Cardiac muscle cell (in vitro differentiated cells and primary cell): ENCODE data around the gene DDI1. TPM values are rescaled to one million over a fixed set of nuclear protein-coding genes. Genes with fewer than 3 reads are reported as not detected.

Experiments used
- DNase-seq, 2 donors: peaks; one replicate each; pipeline versions ENCODE4 v3.0.0 to v3.0.0-alpha.2; 2010 to 2017; ENCODE audit warnings: low read depth in 1 of 2, low spot score in 1 of 2
- H3K27ac ChIP-seq: fragments of 200-600 bp; sonication (generic); 2 replicates; pipeline ENCODE4 v1.5.1; 2016
- H3K27me3 ChIP-seq: fragments of 200-600 bp; sonication (generic); 2 replicates; pipeline ENCODE4 v1.6.0; 2016; ENCODE audit warnings: control low read depth
- H3K36me3 ChIP-seq: fragments of 200-600 bp; sonication (generic); 2 replicates; pipeline ENCODE4 v1.5.1; 2016; ENCODE audit warnings: control low read depth
- H3K4me1 ChIP-seq: fragments of 200-600 bp; sonication (generic); 2 replicates; pipeline ENCODE4 v1.8.1; 2017; ENCODE audit warnings: low read depth, mild to moderate bottlenecking, mixed run types
- H3K4me3 ChIP-seq: fragments of 200-600 bp; sonication (generic); 2 replicates; pipeline ENCODE4 v1.5.1; 2016; ENCODE audit warnings: mild to moderate bottlenecking
- H3K9me3 ChIP-seq: fragments of 200-600 bp; sonication (generic); 2 replicates; pipeline ENCODE4 v1.5.1; 2017; ENCODE audit warnings: low read depth, mild to moderate bottlenecking, control low read depth
- CTCF ChIP-seq: IDR thresholded peaks from 2 replicates; pipeline ENCODE4 v1.5.1; 2012; ENCODE audit warnings: low read depth, mild to moderate bottlenecking, low read length
- polyA plus RNA-seq: library from polyadenylated mRNA; unstranded; fragments of >200 nt; fragmentation: Nextera tagmentation; extraction: Ambion mirVana; gene quantifications from 2 replicates; pipeline ENCODE4 v1.2.1, GENCODE V29; 2016
- total RNA-seq: library from RNA; depleted of rRNA; stranded (reverse); fragments of >200 nt; gene quantifications from 2 replicates; pipeline ENCODE4 v1.2.3, GENCODE V29; 2016

The DDI1 gene
- total RNA-seq (not detected in 2 replicates), polyA plus RNA-seq (0.42 and 2.8 TPM in 2 replicates)

GRCh38 chr11:104036588-104036987, at the start of gene DDI1:
Gene DDI1 (plus strand): TSS chr11:104036640. CDS start chr11:104036823, 183 bp downstream.
- Histone ChIP-seq H3K27me3 (no peaks in the 10 kb centered on the region), H3K4me1 (no peaks in the 10 kb centered on the region), H3K36me3 (no peaks in the 10 kb centered on the region), H3K9me3 (no peaks in the 10 kb centered on the region), H3K27ac (no peak within 1 kb of the TSS), H3K4me3 (no peak within 1 kb of the TSS)
- TF ChIP-seq CTCF: no peak
- no peak for DNase-seq

GRCh38 chr11:103987629-103988594, 48.5 kb upstream of the DDI1 start:
- Histone ChIP-seq H3K27ac (no peak overlapping the region), H3K9me3 (no peaks in the 10 kb centered on the region), H3K27me3 (no peaks in the 10 kb centered on the region), H3K4me3 (no peak overlapping the region), H3K36me3 (no peaks in the 10 kb centered on the region), H3K4me1 (no peaks in the 10 kb centered on the region)
- DNase-seq: peak in 1 of 2 donors; percentile 36
- TF ChIP-seq CTCF: no peak

GRCh38 chr11:103988595-103988969, 47.9 kb upstream of the DDI1 start:
- H3K4me1 ChIP-seq: no peaks in the 10 kb centered on the region
- H3K27me3 ChIP-seq: no peaks in the 10 kb centered on the region
- H3K4me3 ChIP-seq: no peak overlapping the region
- H3K27ac ChIP-seq: no peak overlapping the region
- DNase-seq: peak in 1 of 2 donors; percentile 44
- H3K36me3 ChIP-seq: no peaks in the 10 kb centered on the region
- H3K9me3 ChIP-seq: no peaks in the 10 kb centered on the region
- no peak for TF ChIP-seq CTCF

GRCh38 chr11:103993507-103993906, 42.9 kb upstream of the DDI1 start:
- Histone ChIP-seq H3K36me3 (peaks cover 16% of the 10 kb centered on the region), H3K4me1 (no peaks in the 10 kb centered on the region), H3K27ac (no peak overlapping the region), H3K27me3 (no peaks in the 10 kb centered on the region), H3K9me3 (no peaks in the 10 kb centered on the region), H3K4me3 (no peak overlapping the region)
- TF ChIP-seq CTCF: no peak
- DNase-seq: no peak

GRCh38 chr11:103994094-103994493, 42.3 kb upstream of the DDI1 start:
- Histone ChIP-seq H3K9me3 (no peaks in the 10 kb centered on the region), H3K36me3 (peaks cover 16% of the 10 kb centered on the region), H3K27me3 (no peaks in the 10 kb centered on the region), H3K4me3 (no peak overlapping the region), H3K4me1 (no peaks in the 10 kb centered on the region), H3K27ac (no peak overlapping the region)
- no peak for TF ChIP-seq CTCF
- no peak for DNase-seq
